HepG2 (cell line): Measurements from ENCODE around the gene HBS1L. TPM values are rescaled to one million over a fixed set of nuclear protein-coding genes. Genes with fewer than 3 reads are reported as not detected.

Source experiments
- CENPBD1 ChIP-seq: sonication (generic); formaldehyde crosslinking; IDR thresholded peaks from 2 replicates; pipeline ENCODE4 v1.8.0; 2022; ENCODE audit warnings: missing genetic modification reagents, low read depth, mild to moderate bottlenecking, borderline replicate concordance
- FOXK1 ChIP-seq: sonication (generic); formaldehyde crosslinking; IDR thresholded peaks from 2 replicates; pipeline ENCODE4 v1.4.0; 2020; ENCODE audit warnings: low read depth, missing genetic modification reagents, borderline replicate concordance
- GZF1 ChIP-seq: sonication (generic); formaldehyde crosslinking; IDR thresholded peaks from 2 replicates; pipeline ENCODE4 v1.5.1; 2020; ENCODE audit warnings: mild to moderate bottlenecking, missing genetic modification reagents
- HNF1B ChIP-seq: sonication (generic); formaldehyde crosslinking; IDR thresholded peaks from 2 replicates; pipeline ENCODE4 v1.5.1; 2020; ENCODE audit warnings: mild to moderate bottlenecking, moderate library complexity, missing genetic modification reagents
- IKZF4 ChIP-seq: sonication (generic); formaldehyde crosslinking; IDR thresholded peaks from 2 replicates; pipeline ENCODE4 v1.5.1; 2020; ENCODE audit warnings: borderline replicate concordance, mild to moderate bottlenecking, low read depth, missing genetic modification reagents; ENCODE audit errors: not compliant biosample characterization
- MXD4 ChIP-seq: IDR thresholded peaks from 2 replicates; pipeline ENCODE4 v1.6.1; 2016; ENCODE audit warnings: mild to moderate bottlenecking, missing biosample characterization, missing genetic modification reagents
- NFAT5 ChIP-seq: sonication (generic); formaldehyde crosslinking; IDR thresholded peaks from 2 replicates; pipeline ENCODE4 v1.4.0; 2020; ENCODE audit warnings: missing genetic modification reagents
- RARG ChIP-seq: sonication (generic); formaldehyde crosslinking; IDR thresholded peaks from 2 replicates; pipeline ENCODE4 v1.4.0; 2020; ENCODE audit warnings: low read depth, mild to moderate bottlenecking, missing genetic modification reagents
- RXRB ChIP-seq: IDR thresholded peaks from 2 replicates; pipeline ENCODE4 v1.6.1; 2016; ENCODE audit warnings: borderline replicate concordance, missing genetic modification reagents, missing compliant biosample characterization
- TOPORS ChIP-seq: sonication (generic); formaldehyde crosslinking; IDR thresholded peaks from 2 replicates; pipeline ENCODE4 v1.8.0; 2023; ENCODE audit warnings: mild to moderate bottlenecking, missing genetic modification reagents
- TRIM22 ChIP-seq: fragments of 450-650 bp; IDR thresholded peaks from 2 replicates; pipeline ENCODE4 v1.6.1; 2017
- ZBTB3 ChIP-seq: sonication (generic); formaldehyde crosslinking; IDR thresholded peaks from 2 replicates; pipeline ENCODE4 v1.4.0; 2020; ENCODE audit warnings: low read depth, mild to moderate bottlenecking, moderate library complexity, missing genetic modification reagents, borderline replicate concordance
- ZNF121 ChIP-seq: sonication (generic); formaldehyde crosslinking; IDR thresholded peaks from 2 replicates; pipeline ENCODE4 v1.5.0; 2020; ENCODE audit warnings: mild to moderate bottlenecking, missing genetic modification reagents
- ZNF235 ChIP-seq: sonication (generic); formaldehyde crosslinking; IDR thresholded peaks from 2 replicates; pipeline ENCODE4 v1.8.1; 2023; ENCODE audit warnings: mild to moderate bottlenecking, missing genetic modification reagents, borderline replicate concordance
- ZNF382 ChIP-seq: sonication (generic); formaldehyde crosslinking; IDR thresholded peaks from 2 replicates; pipeline ENCODE4 v1.5.0; 2020; ENCODE audit warnings: missing genetic modification reagents, mild to moderate bottlenecking, borderline replicate concordance
- ZNF597 ChIP-seq: sonication (generic); formaldehyde crosslinking; IDR thresholded peaks from 2 replicates; pipeline ENCODE4 v1.5.0; 2020; ENCODE audit warnings: missing genetic modification reagents
- ZNF672 ChIP-seq: sonication (generic); formaldehyde crosslinking; IDR thresholded peaks from 2 replicates; pipeline ENCODE4 v1.8.1; 2022; ENCODE audit warnings: missing genetic modification reagents
- polyA plus RNA-seq, 8 experiments: library from polyadenylated mRNA; depleted of rRNA in 3 of 8; stranded (reverse) in 7 of 8; unstranded in 1 of 8; fragments of >200 nt; fragmentation: Illumina TruSeq in 4 of 8; extraction: Trizol in 4 of 8; gene quantifications; 2 replicates each; pipeline versions ENCODE4 v1.2.1 to v1.2.3, GENCODE V29; 2011 to 2016; ENCODE audit warnings: low read depth in 4 of 8, missing spikeins in 1 of 8, mixed read lengths in 1 of 8; ENCODE audit not compliant: insufficient read depth in 1 of 8
- total RNA-seq, 5 experiments: library from RNA; depleted of rRNA; stranded (reverse); fragments of >200 nt; fragmentation: Illumina TruSeq; extraction: Trizol; gene quantifications; 2 replicates each; pipeline ENCODE4 v1.2.3, GENCODE V29; 2016; ENCODE audit warnings: low read depth in 1 of 5

HBS1L gene
- total and polyA plus RNA-seq, 2 of the 13 experiments (the other 11 are each of a cell fraction or from before 2014, with no cell fraction given): 44.1 to 138 TPM

- peak; percentile 89; the same call in 1 of the 2 replicates for TF ChIP-seq NFAT5
- peak; percentile 90 for TF ChIP-seq RXRB (CRISPR knock-in tag)
- peak; percentile 93 for TF ChIP-seq HNF1B (CRISPR knock-in tag)
- TF ChIP-seq MXD4 (CRISPR knock-in tag): peak; percentile 58
- TF ChIP-seq FOXK1: peak; percentile 90; the same call in 1 of the 2 replicates
- no peak for TF ChIP-seq TRIM22
- TF ChIP-seq GZF1 (CRISPR knock-in tag): peak; percentile 74; the same call in 1 of the 2 replicates
- no peak for TF ChIP-seq ZNF672 (CRISPR knock-in tag)
- TF ChIP-seq CENPBD1 (CRISPR knock-in tag): no peak; the same call in 1 of the 2 replicates
- peak; percentile 93; the same call in 1 of the 2 replicates for TF ChIP-seq RARG
- TF ChIP-seq ZBTB3: 0 out of 2 replicates have a peak, but pooled peaks have one; percentile 67
- TF ChIP-seq TOPORS (CRISPR knock-in tag): no peak; the same call in 1 of the 2 replicates
- no peak for TF ChIP-seq ZNF382
- TF ChIP-seq ZNF597 (CRISPR knock-in tag): no peak
- peak; percentile 1; the same call in 1 of the 2 replicates for TF ChIP-seq ZNF121 (CRISPR knock-in tag)
- peak; percentile 70; the same call in 1 of the 2 replicates for TF ChIP-seq ZNF235 (CRISPR knock-in tag)
- TF ChIP-seq IKZF4: peak; percentile 51
Observed at GRCh38 chr6:135054569-135055498, at the start of gene HBS1L (continued).
